Neural progenitor cell (in vitro differentiated cells): ENCODE data around the gene FCMR.

Source experiments
- EZH2 ChIP-seq: fragments of 200-600 bp; sonication (generic); IDR thresholded peaks from 2 replicates; pipeline ENCODE4 v1.6.1; 2017; ENCODE audit warnings: antibody characterized with exemption, mild to moderate bottlenecking, moderate library complexity
- EZH2phosphoT487 ChIP-seq: fragments of 200-600 bp; sonication (generic); IDR thresholded peaks from 2 replicates; pipeline ENCODE4 v1.6.1; 2017; ENCODE audit warnings: antibody characterized with exemption
- TF ChIP-seq, protein P1 (sequence below): fragments of 200-600 bp; sonication (generic); IDR thresholded peaks from 2 replicates; pipeline ENCODE4 v1.5.1; 2017; ENCODE audit warnings: antibody characterized with exemption, mild to moderate bottlenecking

DNA sequence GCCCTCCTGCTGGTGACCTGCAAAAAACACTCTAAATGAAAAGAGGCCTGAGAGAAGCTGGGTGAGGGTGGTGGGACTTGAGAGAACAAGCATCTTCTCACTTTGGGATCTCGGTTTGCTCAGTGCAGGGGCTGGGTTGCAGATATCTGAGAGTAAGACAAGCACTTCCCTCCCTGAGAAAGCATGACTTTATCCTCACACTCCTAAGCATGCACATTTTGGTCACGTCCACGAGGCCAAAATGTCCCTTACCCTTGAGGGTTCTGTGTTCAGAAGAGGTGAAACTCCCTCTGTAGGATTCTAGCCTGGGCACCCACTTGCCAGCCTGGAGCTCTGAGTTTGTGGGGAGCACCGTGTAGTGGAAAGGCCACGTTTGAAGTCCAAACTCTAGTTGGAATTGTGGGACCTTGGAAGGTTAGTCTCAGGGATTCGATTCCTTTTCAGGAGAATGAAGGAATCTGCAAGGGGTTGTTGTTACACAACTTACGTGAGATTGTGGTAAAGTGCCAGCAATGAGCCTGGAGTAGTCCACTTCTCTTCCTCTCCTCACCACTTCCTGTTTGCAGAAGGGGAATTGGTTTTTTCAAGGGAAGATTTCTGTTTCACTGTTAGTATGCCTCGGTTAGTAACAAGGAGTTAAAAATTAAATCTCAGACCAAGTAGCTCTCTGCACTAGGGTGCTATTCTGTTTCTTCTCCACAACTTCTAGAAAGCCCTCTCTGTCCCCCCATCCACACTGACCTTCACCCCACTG lies 45.5 kb upstream of the FCMR start:
- TF ChIP-seq, protein P1, sequence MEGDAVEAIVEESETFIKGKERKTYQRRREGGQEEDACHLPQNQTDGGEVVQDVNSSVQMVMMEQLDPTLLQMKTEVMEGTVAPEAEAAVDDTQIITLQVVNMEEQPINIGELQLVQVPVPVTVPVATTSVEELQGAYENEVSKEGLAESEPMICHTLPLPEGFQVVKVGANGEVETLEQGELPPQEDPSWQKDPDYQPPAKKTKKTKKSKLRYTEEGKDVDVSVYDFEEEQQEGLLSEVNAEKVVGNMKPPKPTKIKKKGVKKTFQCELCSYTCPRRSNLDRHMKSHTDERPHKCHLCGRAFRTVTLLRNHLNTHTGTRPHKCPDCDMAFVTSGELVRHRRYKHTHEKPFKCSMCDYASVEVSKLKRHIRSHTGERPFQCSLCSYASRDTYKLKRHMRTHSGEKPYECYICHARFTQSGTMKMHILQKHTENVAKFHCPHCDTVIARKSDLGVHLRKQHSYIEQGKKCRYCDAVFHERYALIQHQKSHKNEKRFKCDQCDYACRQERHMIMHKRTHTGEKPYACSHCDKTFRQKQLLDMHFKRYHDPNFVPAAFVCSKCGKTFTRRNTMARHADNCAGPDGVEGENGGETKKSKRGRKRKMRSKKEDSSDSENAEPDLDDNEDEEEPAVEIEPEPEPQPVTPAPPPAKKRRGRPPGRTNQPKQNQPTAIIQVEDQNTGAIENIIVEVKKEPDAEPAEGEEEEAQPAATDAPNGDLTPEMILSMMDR, result no peak
- TF ChIP-seq EZH2, result no peak
- no peak for TF ChIP-seq EZH2phosphoT487
